ENCODE results near the gene ANKDD1B. TPM values are rescaled to one million over a fixed set of nuclear protein-coding genes. Genes with fewer than 3 reads are reported as not detected.

The ANKDD1B gene
- total and polyA plus RNA-seq, 12 donors = 0.28 to 4.5 (median 0.79) TPM; not detected in 2

- intact Hi-C loops (cut with DNase I) = no loop called here
- 72 to 82% (median 77%) methylated on average over 2 of the region's 2 CpGs for WGBS, 4 donors
- no peak for TF ChIP-seq CTCF (IDR thresholded peaks at IDR 0.05)
- no peak for TF ChIP-seq POLR2A (IDR thresholded peaks at IDR 0.05)
- Histone ChIP-seq H3K4me3 (no peak overlapping the region), H3K27me3 (no peaks in the 10 kb centered on the region), H3K4me1 (replicated peaks in 1 of 2) (peaks cover 6 to 27% of the 10 kb centered on the region in 2 donors), H3K36me3 (replicated peaks in 1 of 2) (no peaks in the 10 kb centered on the region), H3K27ac (peak overlapping the region in 2 of 5 donors; percentile 51 to 65), H3K9me3 (replicated peaks in 1 of 3) (no peaks in the 10 kb centered on the region)
- no peak for DNase-seq
These were observed 57.2 kb downstream of the ANKDD1B start for GRCh38 chr5:75668445-75668844.

- peak overlapping the region in 3 of 5 donors; percentile 29 to 65 (median 51) for H3K27ac ChIP-seq
- DNase-seq = peak; percentile 45 to 83 (median 80)
- H3K4me3 ChIP-seq = peak overlapping the region in 1 of 4 donors; percentile 31
These were observed 57.9 kb downstream of the ANKDD1B start for GRCh38 chr5:75668977-75669689.

GRCh38 chr5:75670577-75670976 lies 59.3 kb downstream of the ANKDD1B start:
- intact Hi-C loops (cut with DNase I) = no loop called here
- no peak overlapping the region for H3K4me3 ChIP-seq
- 64 to 70% (median 67%) methylated on average over 3 of the region's 3 CpGs for WGBS, 4 donors
- H3K9me3 ChIP-seq (replicated peaks in 1 of 3) = no peaks in the 10 kb centered on the region
- no peak for TF ChIP-seq CTCF (IDR thresholded peaks at IDR 0.05)
- no peak for TF ChIP-seq POLR2A (IDR thresholded peaks at IDR 0.05)
- H3K27me3 ChIP-seq = no peaks in the 10 kb centered on the region
- peak in 1 of 7 donors; percentile 21 for DNase-seq
- H3K27ac ChIP-seq = no peak overlapping the region
- H3K36me3 ChIP-seq (replicated peaks in 1 of 2) = no peaks in the 10 kb centered on the region
- H3K4me1 ChIP-seq (replicated peaks in 1 of 2) = peaks cover 6 to 27% of the 10 kb centered on the region in 2 donors

More at GRCh38 chr5:75668977-75669689, 57.9 kb downstream of the ANKDD1B start:
- Histone ChIP-seq H3K4me1 (replicated peaks in 1 of 2) (peaks cover 6 to 27% of the 10 kb centered on the region in 2 donors), H3K9me3 (replicated peaks in 1 of 3) (no peaks in the 10 kb centered on the region), H3K36me3 (replicated peaks in 1 of 2) (no peaks in the 10 kb centered on the region), H3K27me3 (no peaks in the 10 kb centered on the region)
- no peak for TF ChIP-seq CTCF (IDR thresholded peaks at IDR 0.05)
- TF ChIP-seq POLR2A (IDR thresholded peaks at IDR 0.05) = no peak
- intact Hi-C loops (cut with DNase I) = no loop called here
- WGBS, 4 donors = 18 to 23% (median 20%) methylated on average over 10 of the region's 10 CpGs

- 46 to 64% (median 48%) methylated on average over 2 of the region's 2 CpGs for WGBS, 4 donors
- DNase-seq = no peak
- peaks cover 6 to 27% of the 10 kb centered on the region in 2 donors for H3K4me1 ChIP-seq (replicated peaks in 1 of 2)
- H3K9me3 ChIP-seq (replicated peaks in 1 of 3) = no peaks in the 10 kb centered on the region
- no peak overlapping the region for H3K4me3 ChIP-seq
- intact Hi-C loops (cut with DNase I) = no loop called here
- no peak overlapping the region for H3K27ac ChIP-seq
- H3K27me3 ChIP-seq = no peaks in the 10 kb centered on the region
- H3K36me3 ChIP-seq (replicated peaks in 1 of 2) = no peaks in the 10 kb centered on the region
- no peak for TF ChIP-seq CTCF (IDR thresholded peaks at IDR 0.05)
- TF ChIP-seq POLR2A (IDR thresholded peaks at IDR 0.05) = no peak
These were observed 60.3 kb downstream of the ANKDD1B start for GRCh38 chr5:75671506-75671905.

Measured in adrenal gland (tissue), 12 donors.